NCI-H146 (cell line): Measurements from ENCODE around the gene IL11.

Experiments
- DNase-seq: peaks from one replicate; lab custom pipeline; 2025; lab: John Stamatoyannopoulos, UW

Gene IL11

GRCh38 chr19:55372316-55373081, 2.2 kb upstream of the IL11 start:
- DNase-seq = no peak

GRCh38 chr19:55369653-55370304, 484 bp downstream of the IL11 start:
- peak; percentile 63 for DNase-seq

GRCh38 chr19:55368701-55369563, 1.3 kb downstream of the IL11 start:
- DNase-seq = peak; percentile 40

GRCh38 chr19:55368106-55368505, 2.2 kb downstream of the IL11 start:
- no peak for DNase-seq

GRCh38 chr19:55366790-55367189, 3.5 kb downstream of the IL11 start:
- DNase-seq = no peak

- no peak for DNase-seq
Observed at GRCh38 chr19:55365964-55366363, 4.3 kb downstream of the IL11 start.

- no peak for DNase-seq
Observed at GRCh38 chr19:55365245-55365644, 5.0 kb downstream of the IL11 start.

GRCh38 chr19:55362990-55363716, 7.1 kb downstream of the IL11 start, which contains the start of gene GARIN5B:
TSS of gene GARIN5B (minus strand) at chr19:55363260. CDS start at chr19:55363066, 194 bp downstream.
- DNase-seq = no peak

- DNase-seq = no peak
Observed at GRCh38 chr19:55362174-55362989, 7.9 kb downstream of the IL11 start.

- no peak for DNase-seq
Observed at GRCh38 chr19:55360902-55361301, 9.4 kb downstream of the IL11 start.

- no peak for DNase-seq
Observed at GRCh38 chr19:55358943-55359908, 11.0 kb downstream of the IL11 start.

- DNase-seq = no peak
Observed at GRCh38 chr19:55358493-55358892, 11.8 kb downstream of the IL11 start.

- peak; percentile 26 for DNase-seq
Observed at GRCh38 chr19:55355213-55355821, 14.9 kb downstream of the IL11 start.

GRCh38 chr19:55354698-55355212, 15.5 kb downstream of the IL11 start, which contains the start of gene COX6B2:
TSS of gene COX6B2 (minus strand) at chr19:55354719. CDS start at chr19:55354521, 198 bp downstream.
- no peak for DNase-seq

- peak; percentile 68 for DNase-seq
Observed at GRCh38 chr19:55353803-55354697, 16.2 kb downstream of the IL11 start.

- no peak for DNase-seq
Observed at GRCh38 chr19:55353356-55353802, 16.9 kb downstream of the IL11 start.

GRCh38 chr19:55352549-55353145, 17.6 kb downstream of the IL11 start:
- DNase-seq = no peak
